Lung (tissue), 12 donors: ENCODE measurements around the gene GRIN2A. TPM values are rescaled to one million over a fixed set of nuclear protein-coding genes. Genes with fewer than 3 reads are reported as not detected.

Source experiments
- ATAC-seq: fragments of 200-7000 bp; cut with Tn5 transposase; one replicate; pipeline ENCODE4 v1.9.1; 2020; ENCODE audit warnings: moderate number of reproducible peaks; ENCODE audit not compliant: insufficient read depth, low FRiP score
- DNase-seq, 3 donors: peaks; one replicate each; pipeline ENCODE4 v3.0.0-alpha.2; 2013 to 2017
- H3K27ac ChIP-seq, 2 donors: one replicate each; pipeline ENCODE4 v1.5.1; 2013; ENCODE audit warnings: mild to moderate bottlenecking in 2 of 2, moderate library complexity in 2 of 2, control low read depth in 1 of 2, inconsistent platforms in 1 of 2, low read depth in 1 of 2, low read length in 1 of 2
- H3K27me3 ChIP-seq, 3 donors: one replicate each; pipeline ENCODE4 v1.5.1; 2013; ENCODE audit warnings: low read length in 2 of 3; ENCODE audit not compliant: control insufficient read depth in 3 of 3, insufficient read depth in 3 of 3
- H3K36me3 ChIP-seq, 4 donors: one replicate each; pipeline ENCODE4 v1.5.1; 2013; ENCODE audit warnings: low read length in 4 of 4, mild to moderate bottlenecking in 1 of 4, moderate library complexity in 1 of 4; ENCODE audit not compliant: control insufficient read depth in 4 of 4, insufficient read depth in 4 of 4
- H3K4me1 ChIP-seq, 5 donors: one replicate each; pipeline ENCODE4 v1.5.1; 2013; ENCODE audit warnings: low read length in 5 of 5, mild to moderate bottlenecking in 2 of 5, moderate library complexity in 1 of 5; ENCODE audit not compliant: control insufficient read depth in 5 of 5, insufficient read depth in 5 of 5
- H3K4me3 ChIP-seq: one replicate; pipeline ENCODE4 v1.5.1; 2013; ENCODE audit warnings: mild to moderate bottlenecking, control low read depth, moderate library complexity
- H3K9ac ChIP-seq, 2 donors: one replicate each; pipeline ENCODE4 v1.5.1; 2013; ENCODE audit warnings: low read length in 2 of 2, control low read depth in 1 of 2; ENCODE audit not compliant: insufficient read depth in 1 of 2
- H3K9me3 ChIP-seq, 4 donors: one replicate each; pipeline ENCODE4 v1.5.1; 2013; ENCODE audit warnings: low read length in 3 of 4, mild to moderate bottlenecking in 1 of 4, moderate library complexity in 1 of 4; ENCODE audit not compliant: control insufficient read depth in 4 of 4, insufficient read depth in 3 of 4
- WGBS, 2 donors: extraction: QIAGEN DNeasy Blood & Tissue Kit; methylation state at CpG; one replicate each; pipeline ENCODE4 v1.1.7; 2013; 5-methylcytosine and 5-hydroxymethylcytosine counted together
- polyA plus RNA-seq, 2 donors: library from polyadenylated mRNA; stranded (reverse); fragments of 200-250 nt; gene quantifications; one replicate each; pipeline ENCODE4 v1.2.1, GENCODE V29; 2013
- total RNA-seq, 2 donors: library from RNA; depleted of rRNA in 1 of 2; stranded (reverse); fragments of >200 nt in 1 of 2; gene quantifications; one replicate each; pipeline ENCODE4 v1.2.1, GENCODE V29; 2014 to 2021
- TF ChIP-seq, protein P1 (sequence below): IDR thresholded peaks from 2 replicates; pipeline ENCODE4 v1.5.1; 2012; ENCODE audit warnings: mild to moderate bottlenecking; ENCODE audit errors: control extremely low read depth, extremely low read depth
- donor health status: control.
- donor health status: control.
- donor health status: Bipolar disorder and iron deficiency.
- donor health status: healthy.
- donor health status: DM: yes; HTN: yes; CAD: no.

Gene GRIN2A
- total and polyA plus RNA-seq, 4 donors = 0.02 to 0.37 (median 0.10) TPM

DNA sequence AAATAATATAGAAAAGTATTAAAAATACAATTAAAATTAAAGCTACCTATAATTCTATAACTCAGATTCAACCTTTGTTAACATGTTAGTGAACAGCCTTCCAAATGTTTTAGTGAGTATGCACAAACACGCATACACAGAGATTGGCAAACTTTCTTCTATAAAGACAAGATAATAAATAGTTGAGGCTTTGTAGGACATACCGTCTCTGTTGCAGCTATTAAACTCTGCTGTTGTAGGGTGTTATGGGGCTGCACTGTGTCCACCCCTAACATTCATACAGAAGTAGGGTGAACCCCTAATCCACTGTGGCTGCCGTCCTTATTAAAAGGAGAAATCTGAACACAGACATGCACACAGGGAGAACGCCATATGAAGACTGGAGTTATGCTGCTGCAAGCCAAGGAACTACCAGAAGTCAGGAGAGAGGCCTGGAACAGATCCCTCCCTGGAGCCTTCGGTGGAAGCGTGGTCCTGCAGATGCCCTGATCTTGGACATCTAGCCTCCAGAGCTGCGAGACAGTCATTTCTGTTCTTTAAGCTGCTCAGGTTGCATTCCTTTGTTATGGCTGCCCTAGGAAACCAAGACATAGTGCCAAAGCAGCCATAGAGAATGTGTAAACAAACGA, 383.2 kb downstream of the GRIN2A start:
- ATAC-seq = no peak
- Histone ChIP-seq H3K36me3 (no peaks in the 10 kb centered on the region), H3K27me3 (no peaks in the 10 kb centered on the region), H3K4me3 (no peak overlapping the region), H3K9ac (no peak overlapping the region), H3K4me1 (peaks cover 0 to 2% (median 0%) of the 10 kb centered on the region in 5 donors), H3K9me3 (peaks cover 0 to 3% (median 1%) of the 10 kb centered on the region in 4 donors), H3K27ac (no peak overlapping the region)
- no peak for DNase-seq
- WGBS, 2 donors = 87 to 88% methylated on average over 8 of the region's 8 CpGs
- TF ChIP-seq, protein P1, sequence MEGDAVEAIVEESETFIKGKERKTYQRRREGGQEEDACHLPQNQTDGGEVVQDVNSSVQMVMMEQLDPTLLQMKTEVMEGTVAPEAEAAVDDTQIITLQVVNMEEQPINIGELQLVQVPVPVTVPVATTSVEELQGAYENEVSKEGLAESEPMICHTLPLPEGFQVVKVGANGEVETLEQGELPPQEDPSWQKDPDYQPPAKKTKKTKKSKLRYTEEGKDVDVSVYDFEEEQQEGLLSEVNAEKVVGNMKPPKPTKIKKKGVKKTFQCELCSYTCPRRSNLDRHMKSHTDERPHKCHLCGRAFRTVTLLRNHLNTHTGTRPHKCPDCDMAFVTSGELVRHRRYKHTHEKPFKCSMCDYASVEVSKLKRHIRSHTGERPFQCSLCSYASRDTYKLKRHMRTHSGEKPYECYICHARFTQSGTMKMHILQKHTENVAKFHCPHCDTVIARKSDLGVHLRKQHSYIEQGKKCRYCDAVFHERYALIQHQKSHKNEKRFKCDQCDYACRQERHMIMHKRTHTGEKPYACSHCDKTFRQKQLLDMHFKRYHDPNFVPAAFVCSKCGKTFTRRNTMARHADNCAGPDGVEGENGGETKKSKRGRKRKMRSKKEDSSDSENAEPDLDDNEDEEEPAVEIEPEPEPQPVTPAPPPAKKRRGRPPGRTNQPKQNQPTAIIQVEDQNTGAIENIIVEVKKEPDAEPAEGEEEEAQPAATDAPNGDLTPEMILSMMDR = no peak

- Histone ChIP-seq H3K27me3 (no peaks in the 10 kb centered on the region), H3K27ac (no peak overlapping the region), H3K9ac (no peak overlapping the region), H3K9me3 (peaks cover 0 to 3% (median 1%) of the 10 kb centered on the region in 4 donors), H3K4me3 (no peak overlapping the region), H3K36me3 (no peaks in the 10 kb centered on the region), H3K4me1 (peaks cover 0 to 2% (median 0%) of the 10 kb centered on the region in 5 donors)
- no peak for ATAC-seq
- DNase-seq = no peak
- 58 to 79% methylated on average over 1 of the region's 1 CpG for WGBS, 2 donors
- TF ChIP-seq, protein P1 = no peak
These were observed 383.8 kb downstream of the GRIN2A start for GRCh38 chr16:9798474-9798873.

DNA sequence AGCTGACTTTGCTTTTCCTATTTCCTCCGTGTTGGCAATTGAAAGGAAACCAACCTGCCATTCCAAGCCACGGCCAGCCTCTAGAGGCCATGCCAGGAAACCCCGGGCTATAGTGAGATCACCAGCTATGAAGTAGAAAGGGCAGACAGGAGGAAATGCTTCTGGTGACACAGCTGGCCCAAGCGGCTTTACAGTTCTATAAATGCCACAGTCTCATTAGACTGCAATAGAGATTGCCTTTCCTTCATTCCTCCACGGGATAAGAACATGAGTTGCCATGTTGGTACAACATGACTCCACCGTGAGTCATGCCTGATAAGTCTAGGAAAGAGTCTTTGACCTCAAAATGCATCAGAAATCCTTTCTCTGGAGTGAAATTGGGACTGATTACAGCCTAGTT, 384.9 kb downstream of the GRIN2A start:
- H3K4me3 ChIP-seq = no peak overlapping the region
- H3K9ac ChIP-seq = no peak overlapping the region
- TF ChIP-seq, protein P1 = no peak
- H3K9me3 ChIP-seq = peaks cover 0 to 3% (median 0%) of the 10 kb centered on the region in 4 donors
- 41 to 46% methylated on average over 6 of the region's 6 CpGs for WGBS, 2 donors
- no peak overlapping the region for H3K27ac ChIP-seq
- no peak for ATAC-seq
- peaks cover 0 to 2% (median 0%) of the 10 kb centered on the region in 5 donors for H3K4me1 ChIP-seq
- no peaks in the 10 kb centered on the region for H3K27me3 ChIP-seq
- no peak for DNase-seq
- H3K36me3 ChIP-seq = no peaks in the 10 kb centered on the region

- no peaks in the 10 kb centered on the region for H3K4me1 ChIP-seq
- TF ChIP-seq, protein P1 = no peak
- no peaks in the 10 kb centered on the region for H3K27me3 ChIP-seq
- H3K4me3 ChIP-seq = no peak overlapping the region
- WGBS, 2 donors = 88 to 89% methylated on average over 6 of the region's 6 CpGs
- DNase-seq = no peak
- no peaks in the 10 kb centered on the region for H3K36me3 ChIP-seq
- H3K9me3 ChIP-seq = peaks cover 0 to 2% (median 0%) of the 10 kb centered on the region in 4 donors
- no peak overlapping the region for H3K27ac ChIP-seq
- ATAC-seq = no peak
- H3K9ac ChIP-seq = no peak overlapping the region
These were observed 388.6 kb downstream of the GRIN2A start for GRCh38 chr16:9793623-9794022.
